Measurements from ENCODE around the gene AFAP1L2.

Gene AFAP1L2

DNA sequence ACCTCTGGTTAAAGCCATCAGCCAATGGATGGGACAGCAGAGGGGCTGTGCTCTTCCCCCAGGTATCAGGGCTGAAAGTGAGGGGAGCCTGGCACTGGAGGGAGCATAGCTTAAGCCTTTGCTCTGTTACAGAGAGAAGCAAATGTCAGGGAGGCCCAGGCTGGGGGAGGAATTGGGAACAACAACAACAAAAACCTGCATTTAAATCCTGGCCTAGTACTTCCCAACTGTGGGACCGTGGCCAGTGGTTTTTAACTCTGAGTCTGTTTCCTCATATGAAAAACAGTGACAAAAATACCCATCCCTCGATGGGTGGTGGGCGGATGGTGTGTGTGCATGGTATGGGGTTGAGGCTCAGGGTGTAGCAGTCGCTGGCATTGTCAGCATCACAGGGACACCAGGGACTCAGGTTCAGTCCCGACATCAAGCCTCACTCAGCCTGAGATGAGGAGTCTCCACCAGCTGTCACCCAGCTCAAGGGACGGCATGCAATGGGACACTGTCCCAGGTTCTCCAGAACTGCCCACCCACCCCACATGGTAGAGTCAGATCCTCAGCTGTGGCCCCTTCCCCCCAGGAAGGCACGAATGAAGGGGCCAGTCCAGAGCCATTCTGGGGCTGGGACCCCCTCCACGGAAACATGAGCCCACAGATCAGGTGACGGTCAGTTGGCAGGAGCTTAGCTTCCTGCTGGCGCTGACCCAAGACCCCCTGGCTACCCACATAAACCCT is 74.5 kb downstream of the AFAP1L2 start:
- no peak for DNase-seq (ENCODE audit: low spot score in 2 of 2)
- H3K9me3 Mint-ChIP-seq: no peaks in the 10 kb centered on the region
- no peak overlapping the region for H3K27ac Mint-ChIP-seq (ENCODE audit: low read depth)
- no peaks in the 10 kb centered on the region for H3K36me3 Mint-ChIP-seq (ENCODE audit: insufficient read depth)
- H3K4me1 Mint-ChIP-seq: no peaks in the 10 kb centered on the region
- no peak overlapping the region for H3K4me3 Mint-ChIP-seq
- no peak for ATAC-seq (replicated peaks; ENCODE audit: extremely low read depth, poor library complexity, severe bottlenecking)
- H3K27me3 Mint-ChIP-seq: no peaks in the 10 kb centered on the region

DNA sequence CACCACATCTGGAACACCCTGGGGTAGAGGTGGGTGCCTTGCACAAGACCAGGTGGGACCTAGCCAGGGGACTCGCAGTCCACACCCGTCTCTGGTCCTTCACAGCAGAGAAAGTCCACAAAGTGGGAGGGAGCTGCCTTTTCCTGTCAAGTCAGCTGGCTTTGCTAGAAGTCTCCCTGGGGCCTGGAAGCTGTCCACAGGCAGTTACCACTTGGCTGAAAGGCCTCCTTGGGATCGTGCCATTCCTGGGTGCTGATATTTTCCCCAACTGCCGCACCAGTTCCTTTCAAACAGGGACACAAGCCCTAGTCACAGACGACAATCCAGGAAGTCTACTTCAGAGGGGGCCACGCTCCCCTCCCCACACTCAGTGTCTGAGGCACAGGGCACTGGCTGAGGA is 75.4 kb downstream of the AFAP1L2 start:
- DNase-seq (ENCODE audit: low spot score in 2 of 2): no peak
- H3K27ac Mint-ChIP-seq (ENCODE audit: low read depth): no peak overlapping the region
- no peaks in the 10 kb centered on the region for H3K9me3 Mint-ChIP-seq
- H3K36me3 Mint-ChIP-seq (ENCODE audit: insufficient read depth): no peaks in the 10 kb centered on the region
- no peak overlapping the region for H3K4me3 Mint-ChIP-seq
- no peak for ATAC-seq (replicated peaks; ENCODE audit: extremely low read depth, poor library complexity, severe bottlenecking)
- no peaks in the 10 kb centered on the region for H3K4me1 Mint-ChIP-seq
- H3K27me3 Mint-ChIP-seq: no peaks in the 10 kb centered on the region

DNA sequence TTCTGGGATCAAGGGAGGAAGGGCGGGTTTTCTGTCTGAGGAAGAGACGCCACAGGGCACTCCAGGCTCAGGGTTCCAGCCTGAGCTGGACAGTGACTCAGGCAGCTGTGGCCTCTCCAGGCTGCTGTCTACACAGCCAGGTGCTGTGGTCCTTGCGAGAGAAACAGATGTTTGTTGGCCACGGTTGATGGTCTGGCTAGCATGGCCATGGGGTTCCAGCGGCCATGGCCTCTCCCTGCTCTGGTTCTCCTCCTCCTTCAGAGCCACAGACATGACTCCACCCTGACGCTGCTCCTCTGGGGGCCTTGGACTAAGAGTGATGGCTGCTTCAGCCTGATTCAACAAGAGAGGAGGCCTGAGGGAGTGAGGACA is 75.9 kb downstream of the AFAP1L2 start:
- H3K36me3 Mint-ChIP-seq (ENCODE audit: insufficient read depth): no peaks in the 10 kb centered on the region
- no peaks in the 10 kb centered on the region for H3K27me3 Mint-ChIP-seq
- no peaks in the 10 kb centered on the region for H3K4me1 Mint-ChIP-seq
- ATAC-seq (replicated peaks; ENCODE audit: extremely low read depth, poor library complexity, severe bottlenecking) (no peak), DNase-seq (ENCODE audit: low spot score in 2 of 2) (no peak)
- H3K4me3 Mint-ChIP-seq: no peak overlapping the region
- H3K27ac Mint-ChIP-seq (ENCODE audit: low read depth): no peak overlapping the region
- no peaks in the 10 kb centered on the region for H3K9me3 Mint-ChIP-seq

DNA sequence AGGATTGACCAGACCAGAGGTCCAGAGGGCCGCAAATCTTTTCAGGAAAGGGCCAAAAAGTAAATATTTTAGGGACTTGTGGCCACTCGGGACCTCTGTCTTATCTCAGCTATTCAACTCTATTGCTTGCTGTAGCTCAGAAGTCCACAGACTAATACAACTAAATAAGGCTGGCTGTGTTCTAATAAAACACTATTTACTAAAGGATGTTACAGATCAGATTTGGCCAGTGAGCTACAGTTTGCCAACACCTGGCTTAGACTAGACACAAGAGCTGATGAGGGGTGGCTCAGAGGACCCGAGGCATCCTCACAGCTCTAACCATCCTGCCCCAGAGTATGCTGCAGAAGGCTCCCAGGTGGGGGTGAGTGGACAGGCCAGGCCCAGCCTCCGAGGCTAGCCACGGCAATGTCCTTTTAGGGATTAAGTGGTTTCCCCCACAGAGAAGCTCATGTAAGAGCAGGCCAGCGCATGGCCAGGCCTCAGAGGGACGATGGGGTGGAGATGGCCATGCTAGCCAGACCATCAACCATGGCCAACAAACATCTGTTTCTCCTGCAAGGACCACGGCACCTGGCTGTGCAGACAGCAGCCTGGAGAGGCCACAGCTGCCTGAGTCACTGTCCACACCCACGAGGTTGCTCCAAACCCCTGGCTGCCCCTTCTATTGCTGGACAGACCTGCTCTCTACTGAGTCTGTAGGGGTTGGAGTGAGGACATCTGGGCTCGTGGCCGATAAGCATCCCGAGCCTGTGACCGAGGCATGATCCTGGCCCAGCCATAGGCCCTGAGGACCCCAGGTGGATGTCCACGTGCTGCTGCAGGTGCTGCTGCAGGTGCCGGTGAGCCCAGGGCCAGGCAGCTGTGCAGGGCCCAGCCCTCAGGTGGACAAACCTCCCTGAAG is 76.5 kb downstream of the AFAP1L2 start:
- H3K9me3 Mint-ChIP-seq: no peaks in the 10 kb centered on the region
- no peak overlapping the region for H3K27ac Mint-ChIP-seq (ENCODE audit: low read depth)
- DNase-seq (ENCODE audit: low spot score in 2 of 2): no peak
- peaks cover 4% of the 10 kb centered on the region for H3K27me3 Mint-ChIP-seq
- no peaks in the 10 kb centered on the region for H3K4me1 Mint-ChIP-seq
- ATAC-seq (replicated peaks; ENCODE audit: extremely low read depth, poor library complexity, severe bottlenecking): no peak
- H3K4me3 Mint-ChIP-seq: no peak overlapping the region
- no peaks in the 10 kb centered on the region for H3K36me3 Mint-ChIP-seq (ENCODE audit: insufficient read depth)

DNA sequence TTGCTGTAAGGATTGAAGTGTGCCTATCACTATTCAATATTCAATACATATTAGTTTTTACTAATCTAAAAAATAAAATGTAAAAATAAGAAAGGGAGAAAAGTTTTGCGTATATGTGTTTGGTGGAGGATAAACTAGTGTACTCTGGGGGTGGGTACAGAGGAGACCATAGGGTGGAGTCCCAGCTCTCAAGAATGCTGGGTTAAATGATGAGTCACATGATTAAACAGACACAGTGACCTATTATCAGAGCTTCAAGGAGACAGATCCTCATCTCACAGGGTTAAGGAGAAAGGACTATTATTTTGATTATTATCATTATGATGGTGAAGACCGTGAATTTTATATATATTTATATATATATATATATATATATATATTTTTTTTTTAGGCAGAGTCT is 77.5 kb downstream of the AFAP1L2 start:
- H3K9me3 Mint-ChIP-seq: no peaks in the 10 kb centered on the region
- DNase-seq (ENCODE audit: low spot score in 2 of 2) (no peak), ATAC-seq (replicated peaks; ENCODE audit: extremely low read depth, poor library complexity, severe bottlenecking) (no peak)
- H3K27ac Mint-ChIP-seq (ENCODE audit: low read depth): no peak overlapping the region
- H3K27me3 Mint-ChIP-seq: peaks cover 6% of the 10 kb centered on the region
- no peak overlapping the region for H3K4me3 Mint-ChIP-seq
- no peaks in the 10 kb centered on the region for H3K36me3 Mint-ChIP-seq (ENCODE audit: insufficient read depth)
- H3K4me1 Mint-ChIP-seq: no peaks in the 10 kb centered on the region

DNA sequence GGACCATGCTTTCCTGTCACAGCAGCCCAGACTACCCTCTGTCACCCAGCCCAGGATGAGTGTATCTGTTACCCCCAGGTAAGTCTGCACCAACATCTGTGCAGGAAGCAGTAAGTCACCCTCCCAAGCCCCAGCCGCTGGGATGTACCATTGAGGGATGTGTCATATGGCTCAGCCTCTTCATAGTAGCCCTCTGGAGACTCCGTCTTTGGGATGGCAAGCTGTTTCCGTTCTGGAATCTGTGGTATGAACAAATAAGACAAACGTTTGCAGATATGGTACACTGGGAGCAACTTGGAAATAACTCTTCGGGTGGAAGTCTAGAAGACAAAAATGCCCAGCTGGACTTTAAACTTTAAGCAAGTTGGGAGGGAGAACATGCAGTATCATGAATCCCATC is 81.3 kb downstream of the AFAP1L2 start:
- ATAC-seq (replicated peaks; ENCODE audit: extremely low read depth, poor library complexity, severe bottlenecking) (no peak), DNase-seq (ENCODE audit: low spot score in 2 of 2) (no peak)
- Mint-ChIP-seq H3K9me3 (no peaks in the 10 kb centered on the region), H3K4me3 (no peak overlapping the region), H3K4me1 (no peaks in the 10 kb centered on the region), H3K27ac (ENCODE audit: low read depth) (no peak overlapping the region), H3K36me3 (ENCODE audit: insufficient read depth) (no peaks in the 10 kb centered on the region), H3K27me3 (peaks cover 15% of the 10 kb centered on the region)

DNA sequence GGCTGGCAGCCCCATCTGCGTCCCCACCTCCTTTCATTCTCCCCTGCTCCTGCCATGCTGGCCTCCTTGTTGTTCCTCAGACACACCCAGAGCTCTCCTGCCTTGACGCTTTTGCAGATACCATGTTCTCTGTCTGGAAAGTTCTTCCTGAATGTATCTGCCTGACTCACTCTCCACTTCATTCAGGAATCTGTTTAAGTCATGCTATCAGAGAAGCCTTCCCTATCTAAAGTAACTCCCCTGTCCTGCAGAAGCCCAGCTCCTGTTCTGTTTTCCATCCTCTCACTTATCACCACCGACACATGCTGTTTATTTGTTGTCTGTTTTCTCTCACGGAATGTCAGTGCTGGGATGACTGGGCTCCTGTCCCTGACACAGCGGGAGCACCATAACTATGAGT is 82.0 kb downstream of the AFAP1L2 start:
- H3K36me3 Mint-ChIP-seq (ENCODE audit: insufficient read depth): no peaks in the 10 kb centered on the region

DNA sequence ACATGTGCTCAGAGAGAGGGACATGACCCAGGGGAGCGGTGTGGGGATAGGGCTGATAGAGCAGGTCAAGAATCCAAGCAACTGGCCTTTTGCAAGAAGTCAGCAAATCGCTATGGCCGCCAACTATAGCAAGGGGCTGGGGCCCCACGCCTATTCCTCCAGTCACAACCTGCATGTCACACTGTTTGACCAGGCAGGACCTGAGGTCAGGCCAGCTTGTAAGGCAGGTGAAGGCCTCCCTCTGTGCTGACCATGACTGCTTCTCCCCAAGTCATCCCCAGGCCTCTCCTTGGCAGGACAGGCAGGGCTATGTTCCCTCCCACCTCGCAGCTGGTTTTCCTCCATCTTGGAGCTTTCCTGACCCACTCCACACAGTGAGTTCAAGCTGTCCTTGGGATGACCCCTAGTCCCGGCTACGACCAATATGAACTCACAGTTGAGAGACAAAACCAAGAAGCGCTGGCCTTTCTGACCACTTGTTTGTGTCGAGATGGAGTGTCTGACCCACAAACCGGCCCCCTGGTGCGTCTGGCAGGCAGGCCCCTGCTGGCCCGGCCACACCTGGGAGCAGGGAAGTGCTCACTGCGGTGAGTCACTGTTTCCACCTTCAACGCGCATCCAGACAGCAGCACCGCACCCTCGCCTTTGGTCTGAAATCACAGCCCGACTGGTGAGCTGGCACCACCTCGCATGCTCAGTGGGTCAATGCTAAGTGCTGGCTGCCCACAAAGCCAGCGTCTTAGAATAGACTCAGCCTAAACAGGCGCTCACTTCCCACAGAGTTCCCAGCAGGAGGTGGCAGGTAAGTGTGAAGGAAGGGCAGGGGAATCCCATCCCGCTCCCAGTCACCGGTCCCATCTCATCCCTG is 83.8 kb downstream of the AFAP1L2 start:
- ATAC-seq (replicated peaks; ENCODE audit: extremely low read depth, poor library complexity, severe bottlenecking): no peak
- Mint-ChIP-seq H3K27me3 (peaks cover 28% of the 10 kb centered on the region), H3K4me1 (no peaks in the 10 kb centered on the region), H3K4me3 (no peak overlapping the region), H3K27ac (ENCODE audit: low read depth) (no peak overlapping the region), H3K36me3 (ENCODE audit: insufficient read depth) (no peaks in the 10 kb centered on the region), H3K9me3 (no peaks in the 10 kb centered on the region)
- no peak for DNase-seq (ENCODE audit: low spot score in 2 of 2)

More for the DNA sequence above, 82.0 kb downstream of the AFAP1L2 start:
- no peak overlapping the region for H3K27ac Mint-ChIP-seq (ENCODE audit: low read depth)
- no peaks in the 10 kb centered on the region for H3K9me3 Mint-ChIP-seq
- peaks cover 15% of the 10 kb centered on the region for H3K27me3 Mint-ChIP-seq
- ATAC-seq (replicated peaks; ENCODE audit: extremely low read depth, poor library complexity, severe bottlenecking) (no peak), DNase-seq (ENCODE audit: low spot score in 2 of 2) (no peak)
- H3K4me1 Mint-ChIP-seq: no peaks in the 10 kb centered on the region
- H3K4me3 Mint-ChIP-seq: no peak overlapping the region

DNA sequence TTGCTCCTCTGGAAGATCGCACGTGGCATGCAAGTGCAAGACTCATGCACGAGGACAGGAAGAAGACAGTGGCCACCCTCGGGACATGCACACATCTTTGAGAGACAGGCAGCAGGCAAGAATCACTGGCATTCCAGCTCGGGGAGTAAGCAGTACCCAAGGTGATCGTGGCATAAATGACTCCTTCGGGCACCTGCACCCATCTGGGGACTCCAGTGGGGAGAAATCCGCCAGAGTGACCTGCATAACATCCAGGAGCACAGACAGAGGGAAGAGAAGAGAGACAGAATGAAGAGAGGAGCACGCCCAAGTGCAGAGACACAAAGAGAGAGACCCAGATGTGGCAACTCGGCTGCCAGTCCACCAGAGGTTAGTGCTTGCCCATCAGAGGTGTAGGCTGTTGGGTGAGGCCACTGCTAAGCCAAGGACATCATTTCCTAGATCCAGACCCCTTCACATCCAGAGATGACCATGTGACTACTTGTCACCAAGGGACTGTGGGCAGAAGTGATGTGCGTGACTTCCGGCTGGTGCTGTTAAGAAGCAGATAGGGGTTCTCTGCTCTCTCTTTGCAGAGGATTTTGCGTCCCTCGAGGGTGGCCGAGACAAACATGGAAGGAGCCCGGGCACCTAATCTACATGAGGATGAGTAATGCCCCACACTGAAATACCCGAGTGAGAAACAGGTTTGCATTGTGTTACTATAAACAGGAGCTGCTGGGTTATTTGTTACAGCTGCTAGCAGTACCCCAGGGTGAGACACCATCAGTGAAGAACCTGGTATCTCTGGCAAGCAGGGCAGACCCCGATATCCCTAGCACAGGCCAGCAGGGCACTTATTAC is 84.7 kb downstream of the AFAP1L2 start:
- H3K27me3 Mint-ChIP-seq: peaks cover 28% of the 10 kb centered on the region
- no peaks in the 10 kb centered on the region for H3K36me3 Mint-ChIP-seq (ENCODE audit: insufficient read depth)
- H3K27ac Mint-ChIP-seq (ENCODE audit: low read depth): no peak overlapping the region
- H3K4me3 Mint-ChIP-seq: no peak overlapping the region
- ATAC-seq (replicated peaks; ENCODE audit: extremely low read depth, poor library complexity, severe bottlenecking) (no peak), DNase-seq (ENCODE audit: low spot score in 2 of 2) (no peak)
- no peaks in the 10 kb centered on the region for H3K4me1 Mint-ChIP-seq
- H3K9me3 Mint-ChIP-seq: no peaks in the 10 kb centered on the region

DNA sequence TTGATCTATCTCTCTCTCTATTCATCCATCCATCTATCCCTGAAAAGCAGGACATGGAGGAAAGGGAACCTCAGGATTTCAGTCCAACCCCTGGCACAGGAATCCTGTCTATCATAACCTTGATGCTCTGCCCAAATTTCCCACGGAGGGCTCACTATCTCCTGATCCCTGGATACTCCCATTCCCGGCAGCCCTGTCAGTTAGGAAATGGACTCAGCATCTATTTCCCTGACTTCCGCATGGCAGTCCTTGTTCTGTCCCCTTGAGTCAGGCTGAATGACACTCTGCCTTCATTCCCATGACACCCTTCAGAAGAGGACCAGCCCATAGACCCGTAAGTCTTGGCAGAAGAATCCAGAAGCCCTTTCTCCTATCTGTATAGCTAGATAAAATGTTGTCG is 87.6 kb downstream of the AFAP1L2 start:
- DNase-seq (ENCODE audit: low spot score in 2 of 2): no peak
- H3K9me3 Mint-ChIP-seq: no peaks in the 10 kb centered on the region
- peaks cover 22% of the 10 kb centered on the region for H3K27me3 Mint-ChIP-seq
- no peaks in the 10 kb centered on the region for H3K36me3 Mint-ChIP-seq (ENCODE audit: insufficient read depth)
- no peak for ATAC-seq (replicated peaks; ENCODE audit: extremely low read depth, poor library complexity, severe bottlenecking)
- H3K27ac Mint-ChIP-seq (ENCODE audit: low read depth): no peak overlapping the region
- no peaks in the 10 kb centered on the region for H3K4me1 Mint-ChIP-seq
- no peak overlapping the region for H3K4me3 Mint-ChIP-seq

DNA sequence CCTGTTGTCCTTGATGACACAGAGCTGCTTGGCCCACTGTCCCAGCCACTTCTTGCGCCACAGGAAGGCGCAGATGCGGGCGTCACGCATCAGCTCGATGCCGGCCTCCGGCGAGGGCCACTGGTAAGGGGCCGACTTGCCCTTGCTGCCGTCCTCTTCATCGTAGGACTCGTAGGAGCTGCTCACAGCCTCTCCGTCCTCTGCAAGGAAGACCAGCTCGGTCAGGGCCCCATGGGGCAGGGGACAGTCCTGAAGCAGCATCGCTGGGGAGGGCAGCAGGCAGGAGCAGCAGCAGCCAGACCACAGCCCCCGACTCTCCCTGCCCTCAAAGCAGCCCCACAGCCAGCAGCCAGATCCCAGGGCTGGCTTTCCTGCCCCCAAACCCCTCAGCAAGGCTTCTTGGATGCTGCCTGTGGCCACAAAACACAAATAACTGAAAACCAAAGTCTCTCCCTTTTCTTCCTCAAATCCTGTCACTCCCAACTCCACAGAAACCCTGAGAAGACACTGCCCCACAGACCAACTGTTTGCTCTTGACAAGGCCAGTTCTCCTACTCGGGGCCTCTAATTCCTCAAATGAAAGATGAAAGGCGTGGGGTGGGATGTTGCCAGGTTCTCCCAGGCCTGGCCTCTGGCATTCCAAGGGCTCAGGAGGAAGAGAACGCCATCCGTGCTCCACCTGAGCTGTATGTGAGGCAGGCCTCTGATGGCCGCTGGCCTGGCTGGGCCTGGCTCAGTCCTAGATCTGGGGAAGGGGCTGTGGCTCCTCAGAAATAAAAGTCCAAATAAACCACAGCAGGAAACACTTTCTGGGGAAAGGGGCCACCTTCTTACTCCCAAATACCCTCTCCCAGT is 88.5 kb downstream of the AFAP1L2 start:
- H3K36me3 Mint-ChIP-seq (ENCODE audit: insufficient read depth): no peaks in the 10 kb centered on the region
- no peaks in the 10 kb centered on the region for H3K9me3 Mint-ChIP-seq
- H3K27me3 Mint-ChIP-seq: peaks cover 22% of the 10 kb centered on the region
- H3K4me1 Mint-ChIP-seq: no peaks in the 10 kb centered on the region
- no peak overlapping the region for H3K27ac Mint-ChIP-seq (ENCODE audit: low read depth)
- no peak overlapping the region for H3K4me3 Mint-ChIP-seq
- no peak for DNase-seq (ENCODE audit: low spot score in 2 of 2)
- no peak for ATAC-seq (replicated peaks; ENCODE audit: extremely low read depth, poor library complexity, severe bottlenecking)

All from central memory CD8-positive, alpha-beta T cell (primary cell).